Activated CD8-positive, alpha-beta memory T cell treated with anti-CD3 and anti-CD28 coated beads, Interleukin-2, amount 50 U/mL, for 24 hours (primary cell): ENCODE results near the gene APOL5.
"Not testable (repeated sequence)": the region's sequence is repeated elsewhere in the genome, so short reads cannot be mapped to it uniquely, and the experiment has no call there.

Source experiments
- DNase-seq: peaks from one replicate; pipeline ENCODE4 v3.0.0-alpha.2; 2020; ENCODE audit errors: extremely low read depth

The APOL5 gene

GRCh38 chr22:35708917-35709316 lies 8.8 kb upstream of the APOL5 start:
- no peak for DNase-seq

DNA sequence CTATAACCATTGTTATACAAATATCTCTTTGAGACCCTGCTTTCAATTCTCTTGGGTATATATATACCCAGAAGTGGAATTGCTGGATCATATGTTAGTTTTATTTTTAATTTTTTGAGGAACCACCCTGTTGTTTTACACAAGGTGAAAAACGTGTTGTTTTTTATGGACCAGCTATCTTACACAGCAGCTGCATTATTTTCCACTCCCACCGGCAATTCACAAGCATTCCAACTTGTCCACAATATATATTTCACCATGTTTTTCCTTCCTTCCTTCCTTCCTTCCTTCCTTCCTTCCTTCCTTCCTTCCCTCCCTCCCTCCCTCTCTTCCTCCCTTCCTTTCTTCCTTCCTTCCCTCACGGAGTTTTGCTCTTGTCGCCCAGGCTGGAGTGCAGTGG lies 6.3 kb upstream of the APOL5 start:
- DNase-seq = no peak

DNA sequence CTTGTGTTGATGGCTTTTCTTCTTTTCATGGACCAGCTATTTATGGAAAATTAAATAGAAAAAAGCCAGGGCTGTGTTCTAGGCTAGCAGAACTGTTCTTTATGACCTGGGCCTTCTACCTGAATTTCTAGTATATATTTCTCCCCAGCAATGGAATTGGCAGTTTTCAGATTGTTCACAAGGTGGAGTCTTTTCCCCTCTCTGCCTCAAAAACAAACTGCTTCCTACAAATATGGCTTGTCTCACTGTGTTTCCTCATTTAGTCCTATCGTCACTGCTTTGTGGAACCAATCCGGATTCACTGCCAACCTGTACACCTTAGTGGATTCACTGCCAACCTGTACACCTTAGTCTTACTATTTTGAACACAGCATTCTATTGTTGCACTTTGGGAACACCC lies 5.0 kb upstream of the APOL5 start:
- DNase-seq = no peak

GRCh38 chr22:35719212-35719875 lies 1.7 kb downstream of the APOL5 start:
- DNase-seq = no peak

DNA sequence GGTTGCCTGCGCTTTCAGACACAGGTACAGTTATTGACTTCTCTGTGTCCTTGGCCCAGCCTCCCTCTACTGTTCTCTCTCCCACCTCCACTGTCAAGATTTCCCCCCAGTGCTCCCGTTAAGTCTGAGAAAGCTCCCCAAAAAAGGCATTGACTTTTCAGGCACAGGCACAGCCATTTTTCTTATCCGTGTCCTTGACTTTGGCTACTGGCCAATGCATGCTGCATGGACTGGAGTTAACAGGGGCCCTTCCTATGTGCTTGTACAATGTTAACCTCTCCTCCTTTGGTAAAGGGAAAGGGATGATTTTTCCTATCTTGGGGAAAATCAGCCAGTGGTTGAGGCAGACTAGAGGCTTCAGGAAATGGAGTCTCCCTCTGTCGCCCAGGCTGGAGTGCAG lies 4.3 kb downstream of the APOL5 start:
- DNase-seq = no peak

DNA sequence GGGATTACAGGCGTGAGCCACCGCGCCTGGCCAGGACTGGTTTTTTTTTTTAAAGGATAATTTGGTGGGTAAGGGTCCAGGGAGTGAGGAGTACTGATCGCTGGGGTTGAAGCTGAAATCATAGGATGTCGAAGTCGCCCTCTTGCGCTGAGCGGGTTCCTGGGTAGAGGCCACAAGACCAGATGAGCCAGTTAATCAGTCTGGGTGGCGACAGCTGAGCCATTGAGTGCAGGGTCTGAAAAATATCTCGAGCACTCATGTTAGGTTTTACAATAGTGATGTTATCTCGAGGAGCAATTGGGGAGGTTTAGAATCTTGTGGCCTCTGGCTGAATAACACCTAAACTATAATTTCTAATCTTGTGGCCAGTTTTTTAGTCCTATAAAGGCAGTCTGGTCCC lies 7.8 kb downstream of the APOL5 start:
- DNase-seq = no peak

GRCh38 chr22:35726398-35726797 lies 8.7 kb downstream of the APOL5 start:
- no peak for DNase-seq

DNA sequence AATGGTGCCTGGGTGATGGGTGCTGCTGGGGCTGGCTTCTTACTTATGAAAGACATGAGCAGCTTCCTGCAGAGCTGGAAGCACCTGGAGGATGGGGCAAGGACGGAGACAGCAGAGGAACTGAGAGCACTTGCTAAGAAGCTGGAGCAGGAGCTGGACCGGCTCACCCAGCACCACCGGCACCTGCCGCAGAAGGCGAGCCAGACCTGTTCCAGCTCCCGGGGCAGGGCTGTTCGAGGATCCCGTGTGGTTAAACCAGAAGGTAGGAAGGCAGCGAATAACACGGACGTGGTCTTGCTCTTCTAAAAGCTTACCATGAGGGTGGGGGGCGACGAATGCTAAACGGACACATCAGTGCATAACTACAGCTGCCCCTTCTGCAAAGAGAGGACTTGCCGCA lies 9.3 kb downstream of the APOL5 start:
- no peak for DNase-seq

DNA sequence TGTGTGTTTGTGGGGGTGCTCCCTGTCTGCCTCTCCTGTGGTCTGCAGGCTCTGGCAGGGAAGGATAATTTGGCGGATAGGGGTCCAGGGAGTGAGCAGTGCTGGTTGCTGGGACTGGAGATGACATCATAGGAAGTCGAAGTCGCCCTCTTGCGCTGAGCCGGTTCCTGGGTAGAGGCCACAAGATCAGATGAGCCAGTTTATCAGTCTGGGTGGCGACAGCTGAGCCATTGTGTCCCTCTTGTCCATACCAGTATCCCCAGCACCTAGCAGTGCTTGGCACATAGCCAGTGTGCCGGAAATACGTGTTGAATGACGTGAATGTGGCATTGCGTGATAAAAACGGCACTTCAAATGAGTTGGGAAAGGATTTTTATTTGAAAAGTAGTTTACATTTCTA lies 9.8 kb downstream of the APOL5 start:
- no peak for DNase-seq

DNA sequence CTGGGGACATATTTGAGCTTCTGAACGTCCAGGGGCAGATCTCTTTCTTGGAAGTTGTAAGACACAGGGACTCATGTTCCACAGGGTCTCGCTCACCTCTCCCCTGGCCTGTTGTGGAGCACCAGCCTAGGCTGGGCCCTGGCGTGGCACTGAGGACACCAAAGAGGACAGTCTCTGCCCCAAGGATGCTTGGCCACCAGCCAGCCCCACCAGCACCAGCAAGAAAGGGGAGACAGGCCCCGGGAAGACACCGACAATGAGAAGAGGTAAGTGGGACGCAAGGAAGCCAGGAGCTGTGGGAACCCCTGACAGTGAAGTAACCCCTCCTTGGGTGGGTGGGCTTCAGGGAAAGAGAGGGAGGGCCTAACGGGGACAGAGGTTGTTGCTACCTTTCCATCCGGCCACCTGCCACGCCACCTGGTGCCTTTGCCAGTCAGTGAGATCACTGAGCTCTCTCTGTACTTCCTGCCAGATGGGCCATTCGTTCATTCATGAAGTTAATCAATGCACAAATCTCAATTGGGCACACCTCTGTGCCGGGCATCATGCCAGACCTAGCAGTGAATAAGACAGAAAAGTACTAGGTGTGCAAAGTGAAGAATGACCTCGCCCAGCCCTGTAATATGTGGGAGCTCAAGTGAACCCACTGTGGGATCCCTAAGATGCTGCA lies 11.1 kb downstream of the APOL5 start:
- DNase-seq = no peak

GRCh38 chr22:35729309-35729698 lies 11.6 kb downstream of the APOL5 start:
- no peak for DNase-seq

- DNase-seq = no peak
These were observed 13.6 kb downstream of the APOL5 start for GRCh38 chr22:35731321-35731720.

DNA sequence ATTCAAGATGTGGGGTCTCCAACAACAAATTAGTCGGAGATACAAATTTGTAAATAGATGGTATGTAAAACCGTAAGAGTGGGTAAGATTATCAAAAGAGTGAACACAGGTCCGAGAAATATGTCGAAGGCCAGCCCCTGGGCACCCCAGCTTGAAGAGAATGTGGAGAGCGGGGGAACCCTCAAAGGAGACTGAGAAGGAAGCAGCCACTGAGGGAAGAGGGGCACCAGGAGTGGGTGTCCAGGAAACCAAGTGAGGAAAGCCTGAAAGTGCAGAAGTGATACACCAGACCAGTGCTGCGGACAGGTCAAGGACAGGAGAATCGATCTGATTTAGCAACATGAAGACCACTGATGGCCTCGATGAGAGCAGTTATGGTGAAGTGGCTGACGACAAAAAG lies 14.4 kb downstream of the APOL5 start:
- DNase-seq = no peak

GRCh38 chr22:35733036-35733435 lies 15.4 kb downstream of the APOL5 start:
- no peak for DNase-seq

DNA sequence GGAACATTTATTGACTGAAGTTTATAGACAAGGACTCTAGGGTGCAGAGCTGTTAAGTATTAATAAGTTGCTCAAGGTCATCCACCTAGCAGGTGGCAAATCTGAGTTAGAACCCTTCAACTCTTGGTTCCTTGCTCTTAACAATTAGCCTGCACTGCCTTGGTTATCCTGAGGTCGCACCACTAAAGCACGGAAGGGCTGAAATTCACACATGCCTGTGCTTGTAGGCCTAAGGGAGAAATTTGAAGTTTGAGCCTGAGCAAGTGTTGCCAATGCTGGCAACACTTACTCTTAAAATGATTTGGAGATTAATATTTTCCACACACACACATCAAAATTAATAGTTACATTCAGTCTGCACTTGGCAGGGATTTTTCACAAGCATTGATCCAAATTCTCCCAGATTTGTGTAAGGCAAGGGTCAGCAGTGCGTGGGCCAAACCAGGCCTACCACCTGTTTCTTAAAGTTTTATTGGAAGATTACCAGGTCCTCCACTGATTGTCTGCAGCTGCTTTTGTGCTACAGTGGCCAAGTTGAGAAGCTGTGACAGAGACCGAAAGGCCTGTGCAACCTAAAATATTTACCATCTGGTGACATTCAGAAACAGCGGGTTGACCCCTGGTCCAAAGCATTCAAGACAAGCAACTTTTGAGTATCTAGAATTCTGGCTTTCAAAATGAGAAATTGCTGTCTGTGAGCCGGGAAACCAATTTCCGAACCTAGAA lies 16.3 kb downstream of the APOL5 start:
- DNase-seq = no peak

DNA sequence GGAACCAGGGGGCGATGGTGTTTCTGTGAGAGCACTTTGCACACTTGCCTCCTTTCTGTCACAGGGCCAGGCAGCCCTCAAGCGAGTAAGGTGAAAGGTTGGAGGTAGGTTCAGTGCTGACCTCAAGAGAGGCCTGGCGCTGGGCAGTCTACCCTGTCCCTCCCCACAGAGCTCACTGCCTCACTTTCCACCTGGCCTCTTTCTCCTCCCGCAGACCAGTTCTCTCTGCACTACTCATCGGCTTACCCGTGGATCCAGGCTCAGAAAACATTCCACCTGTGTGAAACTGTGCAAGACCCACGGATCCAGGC lies 16.8 kb downstream of the APOL5 start:
- no peak for DNase-seq

- DNase-seq = no peak
These were observed 17.9 kb downstream of the APOL5 start for GRCh38 chr22:35735542-35735941.

DNA sequence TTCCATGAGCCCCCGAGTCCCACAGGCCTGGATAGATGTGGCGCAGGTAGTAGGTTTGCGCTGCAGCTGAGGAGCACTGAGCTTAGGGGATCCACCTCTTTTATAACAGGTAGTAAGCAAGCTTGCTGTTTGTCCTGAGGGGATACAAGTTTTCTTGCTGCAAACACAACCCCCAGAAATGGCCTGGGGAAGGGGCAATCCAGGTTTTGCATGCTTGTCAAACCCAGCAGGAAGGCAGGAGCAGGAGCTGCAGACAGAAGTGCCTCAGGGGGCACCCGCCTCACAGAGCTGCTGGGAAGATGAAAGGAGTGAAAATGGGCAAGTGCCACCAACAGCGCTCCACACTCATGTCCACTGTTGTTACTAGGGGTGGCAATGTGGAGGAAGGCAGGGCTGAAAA lies 18.5 kb downstream of the APOL5 start:
- DNase-seq = no peak

- no peak for DNase-seq
These were observed 19.0 kb downstream of the APOL5 start for GRCh38 chr22:35736701-35737100.

GRCh38 chr22:35737886-35738285 lies 20.2 kb downstream of the APOL5 start:
- not testable (repeated sequence) for DNase-seq

- DNase-seq = no peak
These were observed 21.6 kb downstream of the APOL5 start for GRCh38 chr22:35739076-35739930.

DNA sequence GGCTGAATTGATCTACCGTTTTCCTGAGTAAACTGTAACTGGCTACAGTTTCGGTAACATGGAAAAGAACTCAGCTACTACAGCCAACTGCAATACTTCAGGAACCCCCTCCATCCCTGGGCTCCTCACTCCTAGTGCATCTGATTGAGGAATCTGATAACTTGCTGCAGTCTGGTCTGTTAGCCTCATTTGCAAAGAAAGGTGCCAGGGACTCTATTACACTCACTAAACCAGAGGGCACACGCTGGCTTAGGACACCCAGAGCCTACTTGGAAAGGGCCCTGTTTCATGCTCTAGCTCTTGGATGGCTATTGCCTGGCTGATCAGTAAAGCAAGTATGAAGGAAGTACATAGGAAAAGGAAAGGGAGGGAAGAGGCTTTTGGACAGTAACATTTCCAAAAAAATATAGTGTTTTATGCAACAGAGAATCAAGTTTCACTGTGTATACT lies 22.3 kb downstream of the APOL5 start:
- no peak for DNase-seq
